Endodermal cell (in vitro differentiated cells): ENCODE measurements around the gene CAMTA1. TPM values are rescaled to one million over a fixed set of nuclear protein-coding genes. Genes with fewer than 3 reads are reported as not detected.

Source experiments
- DNase-seq: peaks from one replicate; pipeline ENCODE4 v3.0.0-alpha.2; 2017
- H3K27ac ChIP-seq: 2 replicates; pipeline ENCODE4 v1.5.1; 2013; ENCODE audit warnings: mild to moderate bottlenecking, low read depth, low read length, moderate library complexity
- H3K27me3 ChIP-seq: 2 replicates; pipeline ENCODE4 v1.6.1; 2013; ENCODE audit warnings: mild to moderate bottlenecking, low read length, moderate library complexity; ENCODE audit not compliant: insufficient read depth, control insufficient read depth, poor library complexity, severe bottlenecking
- H3K36me3 ChIP-seq: 2 replicates; pipeline ENCODE4 v1.7.0; 2013; ENCODE audit warnings: mild to moderate bottlenecking, low read length, moderate library complexity; ENCODE audit not compliant: control insufficient read depth, insufficient read depth
- H3K4me1 ChIP-seq: one replicate; pipeline ENCODE4 v1.7.0; 2013; ENCODE audit warnings: low read length; ENCODE audit not compliant: control insufficient read depth, insufficient read depth
- H3K4me3 ChIP-seq: 2 replicates; pipeline ENCODE4 v1.5.1; 2013; ENCODE audit warnings: mild to moderate bottlenecking, low read length, moderate library complexity
- H3K9ac ChIP-seq: 2 replicates; pipeline ENCODE4 v1.6.1; 2013; ENCODE audit warnings: mild to moderate bottlenecking, low read length, moderate library complexity; ENCODE audit not compliant: poor library complexity, severe bottlenecking; ENCODE audit errors: extremely low read depth
- H3K9me3 ChIP-seq: 2 replicates; pipeline ENCODE4 v1.6.1; 2013; ENCODE audit warnings: mild to moderate bottlenecking, low read length, moderate library complexity; ENCODE audit not compliant: control insufficient read depth
- H3K27ac Mint-ChIP-seq: 2 replicates; pipeline ENCODE4 v1.8.0; 2020; ENCODE audit warnings: mixed read lengths
- H3K27me3 Mint-ChIP-seq: 2 replicates; pipeline ENCODE4 v1.8.0; 2021; ENCODE audit warnings: mild to moderate bottlenecking, mixed read lengths; ENCODE audit not compliant: insufficient read depth
- H3K36me3 Mint-ChIP-seq: 2 replicates; pipeline ENCODE4 v1.8.0; 2020; ENCODE audit warnings: low read depth, mixed read lengths
- H3K4me1 Mint-ChIP-seq: 2 replicates; pipeline ENCODE4 v1.8.0; 2020; ENCODE audit warnings: mixed read lengths
- H3K4me3 Mint-ChIP-seq: 2 replicates; pipeline ENCODE4 v1.8.0; 2020; ENCODE audit warnings: mild to moderate bottlenecking, moderate library complexity, mixed read lengths
- H3K9me3 Mint-ChIP-seq: 2 replicates; pipeline ENCODE4 v1.8.0; 2020; ENCODE audit warnings: mild to moderate bottlenecking, mixed read lengths
- CTCF ChIP-seq: fragments of 200-600 bp; sonication (generic); conservative IDR thresholded peaks from 2 replicates; pipeline ENCODE4 v1.5.0; 2021; ENCODE audit warnings: antibody characterized with exemption, mild to moderate bottlenecking
- WGBS, 2 experiments: methylation state at CpG; one replicate each; pipeline versions ENCODE4 v1.1.5 to v1.1.7; 2013; ENCODE audit warnings: missing lambda C conversion rate in 2 of 2, mixed read lengths in 1 of 2; ENCODE audit not compliant: insufficient coverage in 1 of 2, insufficient read length in 1 of 2; 5-methylcytosine and 5-hydroxymethylcytosine counted together
- total RNA-seq, 2 donors: library from RNA; stranded (reverse); fragmentation: NEBNext Ultra II Directional in 1 of 2; extraction: Animal tissue kit (Norgen Biotek cat#: 25700) in 1 of 2; gene quantifications; 2 replicates in 1 of 2; 3 replicates in 1 of 2; pipeline ENCODE4 v1.2.1, GENCODE V29; 2021

Gene CAMTA1
- total RNA-seq, 2 donors from 2014 or later: 123 to 137 TPM

GRCh38 chr1:6950001-6950765 lies 164.9 kb downstream of the CAMTA1 start:
- no peak overlapping the region for H3K27ac Mint-ChIP-seq
- no peak for TF ChIP-seq CTCF
- H3K27me3 Mint-ChIP-seq: no peaks in the 10 kb centered on the region
- peak; percentile 58 for DNase-seq
- H3K4me1 Mint-ChIP-seq: peaks cover 27% of the 10 kb centered on the region
- no peak overlapping the region for H3K27ac ChIP-seq
- H3K27me3 ChIP-seq: no peaks in the 10 kb centered on the region
- no peak overlapping the region for H3K4me3 Mint-ChIP-seq
- no peak overlapping the region for H3K9ac ChIP-seq
- no peaks in the 10 kb centered on the region for H3K9me3 ChIP-seq
- H3K9me3 Mint-ChIP-seq: no peaks in the 10 kb centered on the region
- no peaks in the 10 kb centered on the region for H3K36me3 Mint-ChIP-seq
- no peaks in the 10 kb centered on the region for H3K36me3 ChIP-seq
- H3K4me3 ChIP-seq: no peak overlapping the region
- WGBS, 2 experiments: 57 to 72% methylated on average over 2 to 9 of the region's 9 CpGs
- H3K4me1 ChIP-seq: peaks cover 6% of the 10 kb centered on the region

GRCh38 chr1:6951536-6951935 lies 166.3 kb downstream of the CAMTA1 start:
- H3K36me3 ChIP-seq: no peaks in the 10 kb centered on the region
- no peak overlapping the region for H3K9ac ChIP-seq
- no peak overlapping the region for H3K27ac ChIP-seq
- H3K9me3 ChIP-seq: no peaks in the 10 kb centered on the region
- H3K4me3 ChIP-seq: no peak overlapping the region
- H3K4me1 Mint-ChIP-seq: peaks cover 27% of the 10 kb centered on the region
- DNase-seq: no peak
- no peak for TF ChIP-seq CTCF
- no peaks in the 10 kb centered on the region for H3K36me3 Mint-ChIP-seq
- no peak overlapping the region for H3K4me3 Mint-ChIP-seq
- no peaks in the 10 kb centered on the region for H3K27me3 Mint-ChIP-seq
- peaks cover 6% of the 10 kb centered on the region for H3K4me1 ChIP-seq
- H3K9me3 Mint-ChIP-seq: no peaks in the 10 kb centered on the region
- WGBS, 2 experiments: 78% methylated on average over 12 of the region's 12 CpGs; no CpG with 5 or more reads in 1 of the 2 experiments
- no peak overlapping the region for H3K27ac Mint-ChIP-seq
- no peaks in the 10 kb centered on the region for H3K27me3 ChIP-seq

GRCh38 chr1:6953216-6953615 lies 168.0 kb downstream of the CAMTA1 start:
- no peaks in the 10 kb centered on the region for H3K9me3 Mint-ChIP-seq
- no peak overlapping the region for H3K27ac Mint-ChIP-seq
- H3K4me3 Mint-ChIP-seq: no peak overlapping the region
- H3K9ac ChIP-seq: no peak overlapping the region
- TF ChIP-seq CTCF: no peak
- H3K4me1 Mint-ChIP-seq: peaks cover 27% of the 10 kb centered on the region
- H3K9me3 ChIP-seq: no peaks in the 10 kb centered on the region
- DNase-seq: no peak
- no peaks in the 10 kb centered on the region for H3K27me3 Mint-ChIP-seq
- H3K27me3 ChIP-seq: no peaks in the 10 kb centered on the region
- H3K36me3 Mint-ChIP-seq: no peaks in the 10 kb centered on the region
- H3K4me3 ChIP-seq: no peak overlapping the region
- H3K4me1 ChIP-seq: peaks cover 6% of the 10 kb centered on the region
- H3K27ac ChIP-seq: no peak overlapping the region
- H3K36me3 ChIP-seq: no peaks in the 10 kb centered on the region
- 90 to 96% methylated on average over 9 to 12 of the region's 12 CpGs for WGBS, 2 experiments
